Measurements from ENCODE around the gene ADAMTS13.

Gene ADAMTS13

GRCh38 chr9:133393399-133393798, 28.8 kb upstream of the ADAMTS13 start:
- no peak for DNase-seq

GRCh38 chr9:133394687-133395271, 27.4 kb upstream of the ADAMTS13 start:
- DNase-seq = no peak

- DNase-seq = peak; percentile 72 to 93
Measured at GRCh38 chr9:133396952-133397351, 25.2 kb upstream of the ADAMTS13 start.

- DNase-seq = no peak
Measured at GRCh38 chr9:133397370-133397769, 24.8 kb upstream of the ADAMTS13 start.

GRCh38 chr9:133397895-133398294, 24.3 kb upstream of the ADAMTS13 start:
- DNase-seq = no peak

- DNase-seq = no peak
Measured at GRCh38 chr9:133400292-133400691, 21.9 kb upstream of the ADAMTS13 start.

GRCh38 chr9:133401588-133401987, 20.6 kb upstream of the ADAMTS13 start:
- DNase-seq = no peak

- DNase-seq = no peak
Measured at GRCh38 chr9:133402689-133403088, 19.5 kb upstream of the ADAMTS13 start.

- peak in 1 of 2 experiments; percentile 56 for DNase-seq
Measured at GRCh38 chr9:133403766-133404453, 18.3 kb upstream of the ADAMTS13 start.

GRCh38 chr9:133404454-133405002, 17.6 kb upstream of the ADAMTS13 start:
- DNase-seq = no peak

GRCh38 chr9:133405508-133406438, 16.4 kb upstream of the ADAMTS13 start:
- no peak for DNase-seq

- peak; percentile 45 to 59 for DNase-seq
Measured at GRCh38 chr9:133406480-133407307, 15.5 kb upstream of the ADAMTS13 start.

GRCh38 chr9:133408042-133408441, 14.1 kb upstream of the ADAMTS13 start:
- DNase-seq = no peak

- DNase-seq = no peak
Measured at GRCh38 chr9:133415170-133415569, 7.0 kb upstream of the ADAMTS13 start.

- DNase-seq = peak; percentile 97
Measured at GRCh38 chr9:133417541-133418461, 4.4 kb upstream of the ADAMTS13 start, which contains the start of gene REXO4. Gene REXO4, minus strand, starts transcription at chr9:133418010. Its CDS starts 166 bp downstream, at chr9:133417844.

- DNase-seq = no peak
Measured at GRCh38 chr9:133419005-133419404, 3.2 kb upstream of the ADAMTS13 start.

- DNase-seq = no peak
Measured at GRCh38 chr9:133420392-133420827, 1.8 kb upstream of the ADAMTS13 start.

- no peak for DNase-seq
Measured at GRCh38 chr9:133423216-133423615, 1.0 kb downstream of the ADAMTS13 start.

- DNase-seq = no peak
Measured at GRCh38 chr9:133424187-133424586, 2.0 kb downstream of the ADAMTS13 start.

- DNase-seq = peak in 1 of 2 experiments; percentile 33
Measured at GRCh38 chr9:133425049-133425632, 3.0 kb downstream of the ADAMTS13 start.

GRCh38 chr9:133426011-133426410, 3.8 kb downstream of the ADAMTS13 start:
- DNase-seq = no peak

Data from NCI-H524 (cell line).